Fibroblast of villous mesenchyme (primary cell): ENCODE measurements around the gene ERG. TPM values are rescaled to one million over a fixed set of nuclear protein-coding genes. Genes with fewer than 3 reads are reported as not detected.

Experiments
- DNase-seq: peaks from one replicate; pipeline ENCODE4 v3.0.0-alpha.2; 2010; ENCODE audit warnings: low read depth
- H3K4me3 ChIP-seq: 2 replicates; pipeline ENCODE4 v1.5.1; 2011; ENCODE audit warnings: low read depth, mild to moderate bottlenecking, low read length
- total RNA-seq: library from RNA; depleted of rRNA; stranded (reverse); fragments of >200 nt; gene quantifications from 2 replicates; pipeline ENCODE4 v1.2.3, GENCODE V29; 2012
- TF ChIP-seq, protein P1 (sequence below): IDR thresholded peaks from 2 replicates; pipeline ENCODE4 v1.5.1; 2012; ENCODE audit warnings: low read depth, mild to moderate bottlenecking, low read length; ENCODE audit not compliant: insufficient read depth

Gene ERG
- total RNA-seq, 1 donor, result not detected

DNA sequence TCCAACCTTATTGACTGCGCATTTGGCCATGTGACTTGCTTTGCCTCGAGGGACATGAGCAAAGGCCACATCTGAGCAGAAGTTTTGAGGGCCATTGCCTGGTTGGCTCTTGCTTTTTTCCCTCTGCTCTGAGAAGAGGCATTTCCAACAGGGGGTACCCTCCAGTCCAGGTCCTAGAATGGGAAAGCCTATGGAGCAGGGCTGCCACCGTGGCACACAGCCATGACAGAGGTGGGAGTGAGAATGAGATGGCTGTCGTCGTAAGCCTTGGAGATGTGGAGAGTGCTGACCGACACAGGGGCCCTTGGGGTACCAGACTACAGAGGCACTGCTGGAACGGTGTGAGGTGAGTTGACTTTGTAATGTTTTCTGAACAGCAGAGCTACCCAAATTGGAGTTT lies 138.4 kb downstream of the ERG start:
- no peak overlapping the region for H3K4me3 ChIP-seq
- no peak for DNase-seq

DNA sequence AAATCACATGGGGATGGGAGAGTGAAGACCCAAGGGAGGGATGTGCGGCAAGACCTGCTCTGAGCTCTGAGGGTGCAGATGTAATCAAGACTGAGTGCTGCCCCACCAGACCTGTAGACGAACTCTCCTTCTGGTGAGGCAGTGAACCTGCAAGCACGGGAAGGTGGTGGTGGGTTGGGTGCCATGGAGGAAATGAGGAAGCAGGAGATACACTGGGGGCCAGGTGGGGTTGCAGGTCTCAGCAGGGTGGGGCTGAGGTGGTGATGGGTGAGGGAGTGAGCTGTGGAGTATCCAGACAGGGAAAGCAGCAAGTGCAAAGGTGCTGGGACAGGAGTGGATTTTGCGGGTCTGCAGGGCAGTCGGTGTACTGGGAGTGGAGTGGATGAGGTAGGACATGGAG lies 139.2 kb downstream of the ERG start:
- DNase-seq, result no peak
- no peak overlapping the region for H3K4me3 ChIP-seq
- TF ChIP-seq, protein P1, sequence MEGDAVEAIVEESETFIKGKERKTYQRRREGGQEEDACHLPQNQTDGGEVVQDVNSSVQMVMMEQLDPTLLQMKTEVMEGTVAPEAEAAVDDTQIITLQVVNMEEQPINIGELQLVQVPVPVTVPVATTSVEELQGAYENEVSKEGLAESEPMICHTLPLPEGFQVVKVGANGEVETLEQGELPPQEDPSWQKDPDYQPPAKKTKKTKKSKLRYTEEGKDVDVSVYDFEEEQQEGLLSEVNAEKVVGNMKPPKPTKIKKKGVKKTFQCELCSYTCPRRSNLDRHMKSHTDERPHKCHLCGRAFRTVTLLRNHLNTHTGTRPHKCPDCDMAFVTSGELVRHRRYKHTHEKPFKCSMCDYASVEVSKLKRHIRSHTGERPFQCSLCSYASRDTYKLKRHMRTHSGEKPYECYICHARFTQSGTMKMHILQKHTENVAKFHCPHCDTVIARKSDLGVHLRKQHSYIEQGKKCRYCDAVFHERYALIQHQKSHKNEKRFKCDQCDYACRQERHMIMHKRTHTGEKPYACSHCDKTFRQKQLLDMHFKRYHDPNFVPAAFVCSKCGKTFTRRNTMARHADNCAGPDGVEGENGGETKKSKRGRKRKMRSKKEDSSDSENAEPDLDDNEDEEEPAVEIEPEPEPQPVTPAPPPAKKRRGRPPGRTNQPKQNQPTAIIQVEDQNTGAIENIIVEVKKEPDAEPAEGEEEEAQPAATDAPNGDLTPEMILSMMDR, result no peak

More for the DNA sequence above, 138.4 kb downstream of the ERG start:
- TF ChIP-seq, protein P1, result no peak

DNA sequence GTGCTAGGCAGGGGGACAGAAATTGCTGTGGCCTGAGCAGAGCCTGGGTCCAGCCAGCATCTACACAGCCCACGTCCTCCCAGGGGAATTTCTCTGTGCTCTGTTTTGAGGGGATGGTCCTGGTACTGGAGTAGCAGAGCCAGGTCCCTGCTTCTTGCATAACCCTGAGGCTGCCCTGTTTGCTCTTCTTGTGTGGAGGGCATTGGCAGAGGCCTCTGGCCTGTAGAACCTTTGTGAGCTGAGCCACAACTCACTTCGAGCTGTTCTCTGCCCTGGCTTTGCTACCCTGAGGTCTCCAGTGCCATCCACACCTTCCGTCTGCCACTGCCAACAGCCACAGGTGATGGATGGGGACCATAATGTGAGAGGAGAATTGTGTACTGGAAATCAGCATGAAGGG lies 139.6 kb downstream of the ERG start:
- TF ChIP-seq, protein P1, result no peak
- no peak for DNase-seq
- H3K4me3 ChIP-seq, result no peak overlapping the region

DNA sequence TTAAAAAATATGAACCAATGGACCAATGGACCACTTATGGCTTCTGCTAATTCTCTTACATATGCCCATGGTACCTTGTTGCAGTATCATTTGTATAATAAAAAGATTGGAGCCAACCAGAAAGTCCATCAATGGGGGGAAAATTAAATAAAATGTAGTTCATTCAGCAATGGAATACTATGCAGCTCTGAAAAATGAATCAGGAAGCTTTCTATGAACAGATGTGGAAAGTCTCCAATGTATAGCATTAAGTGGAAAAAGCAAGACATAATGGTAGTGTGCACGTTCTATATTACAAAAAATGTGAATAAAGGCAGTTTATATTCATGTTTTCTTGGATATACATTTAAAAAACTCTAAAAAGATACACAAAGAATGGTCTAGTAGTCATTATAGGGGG lies 140.2 kb downstream of the ERG start:
- no peak for DNase-seq
- H3K4me3 ChIP-seq, result no peak overlapping the region
- TF ChIP-seq, protein P1, result no peak

DNA sequence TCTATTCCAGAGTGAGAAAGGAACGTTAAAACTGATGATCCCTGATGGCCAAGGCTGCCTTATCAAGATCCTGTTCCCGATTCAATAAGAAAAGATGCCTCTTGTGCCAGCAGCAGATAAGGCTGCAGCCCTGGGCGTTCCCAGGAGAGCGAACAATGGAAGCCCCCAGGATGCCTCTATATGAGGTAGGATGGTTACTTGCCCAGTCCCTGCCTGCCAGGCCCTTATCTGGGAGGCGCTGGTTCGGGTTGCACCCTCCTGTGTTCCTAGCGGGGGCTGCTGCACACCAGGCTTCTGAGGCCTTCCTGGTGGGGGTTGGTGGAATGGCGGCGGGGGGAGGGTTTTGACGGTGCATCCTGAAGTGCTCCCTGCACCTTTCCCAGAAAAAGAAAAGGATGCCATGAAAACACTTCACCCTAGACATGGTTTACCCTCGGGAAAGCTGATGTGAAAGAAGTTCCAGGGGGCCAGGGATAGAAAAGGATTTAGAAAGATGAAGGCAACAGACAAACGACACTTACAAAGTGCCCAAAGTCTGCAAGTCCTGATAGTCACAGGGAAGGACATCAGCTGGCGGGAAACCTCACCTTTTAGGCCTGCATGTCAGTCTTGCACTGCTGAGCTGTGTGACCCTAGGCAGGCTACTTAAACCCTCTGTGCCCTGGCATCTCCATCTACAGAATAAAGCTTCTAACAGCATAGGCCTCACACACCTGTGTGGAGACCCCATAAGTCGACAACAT lies 141.2 kb downstream of the ERG start:
- TF ChIP-seq, protein P1, result peak; percentile 2
- no peak for DNase-seq
- H3K4me3 ChIP-seq, result no peak overlapping the region

DNA sequence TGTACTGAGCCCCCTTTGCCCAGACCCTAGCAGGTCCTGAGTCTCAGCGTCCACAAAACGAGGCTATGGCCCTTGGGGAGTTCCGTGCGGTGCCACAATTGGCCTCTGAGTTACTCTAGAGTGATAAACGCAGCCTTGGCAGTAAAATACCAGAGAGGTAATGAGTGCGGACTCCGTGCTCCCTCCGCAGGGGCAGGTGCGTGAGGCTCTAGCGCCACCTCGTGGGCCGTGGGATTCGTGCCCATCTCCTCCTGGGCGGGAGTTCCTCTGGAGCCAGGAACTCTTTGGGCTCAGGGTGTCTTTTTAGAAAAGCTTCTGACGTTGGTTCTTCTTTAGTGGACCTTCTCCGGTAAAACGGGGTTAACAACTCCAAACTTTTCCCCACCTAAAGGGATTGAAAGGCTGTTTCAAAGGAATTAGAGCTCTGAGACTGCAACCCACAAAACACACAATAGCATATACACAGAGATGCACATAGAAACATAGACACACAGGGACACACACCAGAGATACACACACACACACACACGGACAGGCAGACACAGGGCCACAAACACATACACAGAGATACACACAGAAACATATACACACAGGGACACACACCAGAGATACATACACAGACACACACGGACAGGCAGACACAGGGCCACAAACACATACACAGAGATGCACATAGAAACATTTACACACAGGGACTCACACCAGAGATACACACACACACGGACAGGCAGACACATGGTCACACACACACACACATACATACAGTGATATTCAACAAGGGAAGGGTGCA lies 142.1 kb downstream of the ERG start:
- TF ChIP-seq, protein P1, result peak; percentile 99
- peak; percentile 67 for DNase-seq
- H3K4me3 ChIP-seq, result no peak overlapping the region
